ENCODE results near the gene GREB1L. TPM values are rescaled to one million over a fixed set of nuclear protein-coding genes. Genes with fewer than 3 reads are reported as not detected.

The GREB1L gene
- polyA plus RNA-seq, 3 donors from 2014 or later = 0.21 TPM; not detected in 2

DNA sequence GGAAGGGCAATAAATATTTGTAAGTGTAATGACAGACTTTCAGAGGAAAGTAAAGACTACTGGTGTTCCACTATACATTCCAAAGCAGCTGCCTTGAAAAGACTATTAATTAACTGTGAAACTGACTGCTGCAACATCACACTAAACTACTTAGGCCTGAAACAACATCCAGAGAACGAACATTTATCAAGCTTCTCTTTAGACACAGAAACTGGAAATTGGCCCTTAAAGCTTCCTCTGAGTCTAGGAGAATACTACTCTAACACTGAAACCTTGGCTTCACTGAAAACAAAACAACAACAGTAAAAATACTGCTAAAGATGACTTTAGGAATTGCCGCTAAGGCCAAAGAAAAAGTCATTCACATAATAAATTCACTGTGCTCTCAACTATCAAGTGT, 283.9 kb downstream of the GREB1L start:
- Mint-ChIP-seq H3K27ac (peak overlapping the region in 1 of 6 donors; percentile 25), H3K4me3 (no peak overlapping the region), H3K4me1 (no peaks in the 10 kb centered on the region), H3K27me3 (ENCODE audit: low read depth in 3 of 3) (no peaks in the 10 kb centered on the region), H3K36me3 (peaks cover 16 to 36% (median 24%) of the 10 kb centered on the region in 3 donors), H3K9me3 (no peaks in the 10 kb centered on the region)
- no peak for DNase-seq

- H3K4me3 Mint-ChIP-seq = no peak overlapping the region
- DNase-seq = no peak
- H3K27ac Mint-ChIP-seq = peak overlapping the region in 1 of 6 donors; percentile 39
- H3K27me3 Mint-ChIP-seq (ENCODE audit: low read depth in 3 of 3) = no peaks in the 10 kb centered on the region
- H3K9me3 Mint-ChIP-seq = no peaks in the 10 kb centered on the region
- H3K4me1 Mint-ChIP-seq = no peaks in the 10 kb centered on the region
- H3K36me3 Mint-ChIP-seq = peaks cover 12 to 41% (median 27%) of the 10 kb centered on the region in 3 donors
These were observed 284.4 kb downstream of the GREB1L start for GRCh38 chr18:21526463-21526862.

DNA sequence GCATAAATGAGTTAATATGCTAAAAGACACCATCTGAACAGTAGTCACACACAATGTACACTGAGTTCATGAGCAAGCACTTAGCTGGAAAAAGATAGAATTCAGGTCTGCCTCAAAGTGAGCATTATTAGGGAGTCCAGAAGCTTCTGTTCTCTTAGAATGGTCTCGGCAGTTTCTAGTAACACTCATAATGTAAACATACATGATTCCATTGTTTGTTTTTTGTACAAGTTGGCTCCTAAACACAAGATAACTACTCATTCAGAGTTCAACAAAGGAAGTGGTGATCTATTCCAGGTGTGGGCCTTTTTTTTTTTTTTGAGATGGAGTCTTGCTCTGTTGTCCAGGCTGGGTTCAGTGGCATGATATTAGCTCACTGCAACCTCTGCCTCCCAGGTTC, 292.3 kb downstream of the GREB1L start:
- DNase-seq = no peak
- Mint-ChIP-seq H3K9me3 (no peaks in the 10 kb centered on the region), H3K27ac (no peak overlapping the region)

GRCh38 chr18:21538230-21538629, 296.2 kb downstream of the GREB1L start:
- Mint-ChIP-seq H3K36me3 (peaks cover 8 to 18% (median 8%) of the 10 kb centered on the region in 3 donors), H3K27ac (no peak overlapping the region), H3K9me3 (no peaks in the 10 kb centered on the region), H3K4me3 (no peak overlapping the region), H3K27me3 (ENCODE audit: low read depth in 3 of 3) (peaks cover 0 to 3% (median 0%) of the 10 kb centered on the region in 3 donors), H3K4me1 (peaks cover 2 to 4% of the 10 kb centered on the region in 2 donors)
- DNase-seq = no peak

More for the DNA sequence above, 292.3 kb downstream of the GREB1L start:
- Mint-ChIP-seq H3K36me3 (peaks cover 9 to 42% (median 13%) of the 10 kb centered on the region in 3 donors), H3K4me3 (no peak overlapping the region), H3K4me1 (no peaks in the 10 kb centered on the region), H3K27me3 (ENCODE audit: low read depth in 3 of 3) (peaks cover 0 to 3% (median 0%) of the 10 kb centered on the region in 3 donors)

GRCh38 chr18:21546423-21546822, 304.4 kb downstream of the GREB1L start:
- Mint-ChIP-seq H3K9me3 (no peaks in the 10 kb centered on the region), H3K36me3 (peaks cover 11 to 17% (median 16%) of the 10 kb centered on the region in 3 donors), H3K27ac (peak overlapping the region in 1 of 6 donors; percentile 26), H3K27me3 (ENCODE audit: low read depth in 3 of 3) (peaks cover 0 to 1% (median 0%) of the 10 kb centered on the region in 3 donors), H3K4me1 (peaks cover 2 to 23% of the 10 kb centered on the region in 2 donors), H3K4me3 (no peak overlapping the region)
- DNase-seq = no peak

DNA sequence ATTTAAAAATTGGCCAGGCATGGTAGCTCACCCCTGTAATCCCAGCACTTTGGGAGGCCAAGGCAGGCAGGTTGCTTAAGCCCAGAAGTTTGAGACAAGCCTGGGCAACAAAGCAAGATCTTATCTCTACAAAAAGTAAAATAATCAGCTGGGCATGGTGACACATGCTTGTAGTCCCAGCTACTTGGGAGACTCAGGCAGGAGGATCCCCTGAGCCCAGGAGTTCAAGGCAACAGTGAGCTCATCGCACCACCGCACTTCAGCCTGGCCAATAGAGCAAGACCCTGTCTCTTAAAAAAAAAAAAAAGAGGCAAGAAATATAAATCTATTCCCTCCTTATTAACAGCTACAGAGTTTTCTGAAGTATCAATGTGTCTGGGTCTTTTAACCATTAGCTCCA, 306.6 kb downstream of the GREB1L start:
- Mint-ChIP-seq H3K4me1 (peaks cover 7 to 29% of the 10 kb centered on the region in 2 donors), H3K4me3 (no peak overlapping the region), H3K9me3 (no peaks in the 10 kb centered on the region), H3K27me3 (ENCODE audit: low read depth in 3 of 3) (peaks cover 0 to 1% (median 0%) of the 10 kb centered on the region in 3 donors), H3K27ac (no peak overlapping the region), H3K36me3 (peaks cover 3 to 23% (median 19%) of the 10 kb centered on the region in 3 donors)
- DNase-seq = no peak

- Mint-ChIP-seq H3K9me3 (no peaks in the 10 kb centered on the region), H3K36me3 (peaks cover 3 to 23% (median 20%) of the 10 kb centered on the region in 3 donors), H3K4me1 (peaks cover 9 to 28% of the 10 kb centered on the region in 2 donors), H3K27me3 (ENCODE audit: low read depth in 3 of 3) (peaks cover 0 to 1% (median 0%) of the 10 kb centered on the region in 3 donors), H3K4me3 (no peak overlapping the region), H3K27ac (peak overlapping the region in 1 of 6 donors; percentile 29)
- DNase-seq = no peak
These were observed 308.5 kb downstream of the GREB1L start for GRCh38 chr18:21550510-21550970.

DNA sequence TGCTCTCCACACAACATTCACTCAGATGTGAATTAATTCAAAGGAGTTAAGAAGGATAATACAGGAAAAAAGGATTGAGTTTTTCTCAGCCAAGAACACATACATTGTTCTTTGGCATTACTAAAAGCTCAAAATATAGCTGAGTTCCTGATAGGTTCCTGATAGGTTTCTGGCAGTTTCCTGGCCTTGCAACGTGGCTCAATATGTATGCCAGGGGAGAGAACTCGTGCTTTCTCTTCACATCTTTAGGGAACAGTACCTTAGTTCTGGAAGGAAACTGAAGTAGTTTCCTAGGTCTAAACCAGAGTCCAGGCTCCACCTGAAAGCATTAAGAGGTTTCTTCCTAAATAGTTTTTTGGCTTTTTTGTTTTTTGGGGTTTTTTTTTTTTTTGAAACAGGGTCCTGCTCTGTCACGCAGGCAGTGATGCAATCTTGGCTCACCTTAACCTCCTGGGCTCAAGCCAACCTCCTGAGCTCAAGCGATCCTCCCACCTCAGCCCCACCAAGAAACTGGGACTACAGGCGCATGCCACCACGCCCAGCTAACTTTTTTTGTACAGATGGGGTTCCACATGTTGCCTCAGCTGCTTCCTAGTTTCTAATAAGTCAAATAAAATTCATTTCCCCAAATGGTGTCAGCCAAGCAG, 315.7 kb downstream of the GREB1L start:
- Mint-ChIP-seq H3K4me3 (no peak overlapping the region), H3K27me3 (ENCODE audit: low read depth in 3 of 3) (peaks cover 0 to 2% (median 0%) of the 10 kb centered on the region in 3 donors), H3K27ac (peak overlapping the region in 1 of 6 donors; percentile 6), H3K4me1 (peaks cover 2 to 8% of the 10 kb centered on the region in 2 donors), H3K36me3 (peaks cover 4 to 24% (median 24%) of the 10 kb centered on the region in 3 donors), H3K9me3 (no peaks in the 10 kb centered on the region)
- no peak for DNase-seq

- H3K36me3 Mint-ChIP-seq = peaks cover 8 to 24% (median 23%) of the 10 kb centered on the region in 3 donors
- H3K4me1 Mint-ChIP-seq = peaks cover 2 to 6% of the 10 kb centered on the region in 2 donors
- no peak overlapping the region for H3K4me3 Mint-ChIP-seq
- H3K9me3 Mint-ChIP-seq = no peaks in the 10 kb centered on the region
- DNase-seq = no peak
- H3K27me3 Mint-ChIP-seq (ENCODE audit: low read depth in 3 of 3) = peaks cover 0 to 2% (median 0%) of the 10 kb centered on the region in 3 donors
- H3K27ac Mint-ChIP-seq = peak overlapping the region in 3 of 6 donors; percentile 7 to 31 (median 13)
These were observed 317.2 kb downstream of the GREB1L start for GRCh38 chr18:21559195-21559594.

DNA sequence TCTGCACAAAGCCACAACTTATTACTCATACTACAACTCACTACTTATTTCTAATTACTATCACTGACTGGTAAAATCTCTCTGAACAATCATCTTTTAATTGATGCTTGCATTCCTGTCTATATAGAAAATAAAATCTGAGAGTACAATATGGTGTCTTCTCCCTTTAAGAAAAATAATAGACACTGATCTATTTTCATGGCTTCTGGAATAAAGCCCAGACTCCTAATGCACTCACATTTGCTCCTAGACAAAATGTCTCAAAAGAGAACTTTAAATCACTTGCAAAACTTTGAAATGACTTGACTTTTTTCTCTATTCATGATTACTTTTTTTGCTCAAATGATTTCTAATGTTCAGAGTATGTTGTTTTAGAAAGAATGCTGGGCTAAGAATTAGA, 329.7 kb downstream of the GREB1L start:
- Mint-ChIP-seq H3K4me3 (no peak overlapping the region), H3K27me3 (ENCODE audit: low read depth in 3 of 3) (peaks cover 0 to 5% (median 0%) of the 10 kb centered on the region in 3 donors), H3K27ac (peak overlapping the region in 3 of 6 donors; percentile 28 to 81 (median 51)), H3K4me1 (peaks cover 2 to 19% of the 10 kb centered on the region in 2 donors), H3K36me3 (peaks cover 28 to 48% (median 44%) of the 10 kb centered on the region in 3 donors), H3K9me3 (no peaks in the 10 kb centered on the region)
- DNase-seq = no peak

Other genes starting within 250 kb of the GREB1L start
- 10 to 100 TPM; 15.3 to 56.7 (median 16.0) TPM for gene ROCK1, start 130.4 kb upstream of the GREB1L start, polyA plus RNA-seq

Data from immature natural killer cell (primary cell).